Measurements from ENCODE around the gene SPTLC3. TPM values are rescaled to one million over a fixed set of nuclear protein-coding genes. Genes with fewer than 3 reads are reported as not detected.

Gene SPTLC3
- total RNA-seq, 2 experiments from 2014 or later, result not detected

- no peak overlapping the region for H2AFZ ChIP-seq (ENCODE audit: low read length)
- CTCF ChIA-PET (ENCODE audit: unreplicated experiment), result no interaction called here
- no peak overlapping the region for H3K27ac ChIP-seq (ENCODE audit: low read depth, low read length, poor library complexity, severe bottlenecking)
- H3K36me3 ChIP-seq (ENCODE audit: insufficient read depth, low read length), result no peaks in the 10 kb centered on the region
- DNase-seq (ENCODE audit: low spot score), result no peak
- H3K79me2 ChIP-seq (ENCODE audit: insufficient read depth, low read depth, low read length), result no peaks in the 10 kb centered on the region
- no peaks in the 10 kb centered on the region for H3K4me1 ChIP-seq (ENCODE audit: insufficient read depth, low read length, poor library complexity, severe bottlenecking)
- TF ChIP-seq EZH2phosphoT487 (IDR thresholded peaks at IDR 0.05; ENCODE audit: borderline replicate concordance, low read depth, low read length), result no peak
- TF ChIP-seq CTCF (conservative IDR thresholded peaks at IDR 0.05; ENCODE audit: low read length), result no peak
- POLR2A ChIA-PET, result no interaction called here
- H3K4me2 ChIP-seq (ENCODE audit: low read length), result no peak overlapping the region
- no peaks in the 10 kb centered on the region for H3K9me2 ChIP-seq (ENCODE audit: insufficient read depth, low read length)
- no peaks in the 10 kb centered on the region for H3K9me3 ChIP-seq (ENCODE audit: low read length)
- H3K4me3 ChIP-seq (ENCODE audit: low read depth, low read length, poor library complexity, severe bottlenecking), result no peak overlapping the region
- no peaks in the 10 kb centered on the region for H4K20me1 ChIP-seq (ENCODE audit: insufficient read depth, low read length)
- BruUV-seq (replicated peaks), result no TSS peak
- intact Hi-C loops (cut with micrococcal nuclease; ENCODE audit: unreplicated experiment), result no loop called here
Measured at GRCh38 chr20:12987261-12987660, 21.5 kb upstream of the SPTLC3 start.

GRCh38 chr20:12989586-12990115 lies 19.1 kb upstream of the SPTLC3 start:
- H2AFZ ChIP-seq (ENCODE audit: low read length), result no peak overlapping the region

More at GRCh38 chr20:12989586-12990115, 19.1 kb upstream of the SPTLC3 start:
- H3K4me1 ChIP-seq (ENCODE audit: insufficient read depth, low read length, poor library complexity, severe bottlenecking), result no peaks in the 10 kb centered on the region
- H3K36me3 ChIP-seq (ENCODE audit: insufficient read depth, low read length), result no peaks in the 10 kb centered on the region
- H3K4me3 ChIP-seq (ENCODE audit: low read depth, low read length, poor library complexity, severe bottlenecking), result no peak overlapping the region
- H4K20me1 ChIP-seq (ENCODE audit: insufficient read depth, low read length), result no peaks in the 10 kb centered on the region
- TF ChIP-seq CTCF (conservative IDR thresholded peaks at IDR 0.05; ENCODE audit: low read length) (no peak), EZH2phosphoT487 (IDR thresholded peaks at IDR 0.05; ENCODE audit: borderline replicate concordance, low read depth, low read length) (no peak)
- H3K79me2 ChIP-seq (ENCODE audit: insufficient read depth, low read depth, low read length), result no peaks in the 10 kb centered on the region
- ChIA-PET CTCF (ENCODE audit: unreplicated experiment) (no interaction called here), POLR2A (no interaction called here)
- H3K9me3 ChIP-seq (ENCODE audit: low read length), result no peaks in the 10 kb centered on the region
- H3K4me2 ChIP-seq (ENCODE audit: low read length), result no peak overlapping the region
- intact Hi-C loops (cut with micrococcal nuclease; ENCODE audit: unreplicated experiment), result no loop called here
- no TSS peak for BruUV-seq (replicated peaks)
- H3K9me2 ChIP-seq (ENCODE audit: insufficient read depth, low read length), result no peaks in the 10 kb centered on the region
- DNase-seq (ENCODE audit: low spot score), result no peak
- no peak overlapping the region for H3K27ac ChIP-seq (ENCODE audit: low read depth, low read length, poor library complexity, severe bottlenecking)
